GM18508 (cell line): ENCODE results near the gene CMTR1.
A peak's percentile ranks its signal among the peaks of the same experiment; 100 is the strongest.
"Not testable (repeated sequence)": the region's sequence is repeated elsewhere in the genome, so short reads cannot be mapped to it uniquely, and the experiment has no call there.

Source experiments
- ATAC-seq: cut with Tn5 transposase; IDR thresholded peaks from one replicate; pipeline ENCODE4 v1.9.1; 2021; ENCODE audit warnings: moderate number of reproducible peaks; ENCODE audit not compliant: insufficient read depth, unreplicated experiment

Gene CMTR1

GRCh38 chr6:37490536-37491170, 57.6 kb downstream of the CMTR1 start:
- ATAC-seq, result no peak

- no peak for ATAC-seq
Observed at GRCh38 chr6:37491171-37491829, 58.3 kb downstream of the CMTR1 start.

GRCh38 chr6:37491830-37492208, 58.8 kb downstream of the CMTR1 start:
- no peak for ATAC-seq

GRCh38 chr6:37492236-37492972, 59.4 kb downstream of the CMTR1 start:
- ATAC-seq, result no peak

- ATAC-seq, result no peak
Observed at GRCh38 chr6:37492991-37493660, 60.1 kb downstream of the CMTR1 start.

GRCh38 chr6:37493661-37493995, 60.6 kb downstream of the CMTR1 start:
- ATAC-seq, result no peak

- ATAC-seq, result no peak
Observed at GRCh38 chr6:37495244-37495934, 62.4 kb downstream of the CMTR1 start.

GRCh38 chr6:37496951-37497885, 64.2 kb downstream of the CMTR1 start:
- ATAC-seq, result no peak

- peak; percentile 57 for ATAC-seq
Observed at GRCh38 chr6:37499433-37500293, 66.6 kb downstream of the CMTR1 start, which contains the start of gene CCDC167. Gene CCDC167, minus strand, starts transcription at chr6:37499893. Its CDS starts 30 bp downstream, at chr6:37499863.

- ATAC-seq, result no peak
Observed at GRCh38 chr6:37500294-37500608, 67.2 kb downstream of the CMTR1 start.

- ATAC-seq, result not testable (repeated sequence)
Observed at GRCh38 chr6:37500904-37501303, 67.9 kb downstream of the CMTR1 start.

- ATAC-seq, result no peak
Observed at GRCh38 chr6:37501632-37502491, 68.8 kb downstream of the CMTR1 start.

- no peak for ATAC-seq
Observed at GRCh38 chr6:37502703-37503291, 69.8 kb downstream of the CMTR1 start.

- no peak for ATAC-seq
Observed at GRCh38 chr6:37503309-37503965, 70.4 kb downstream of the CMTR1 start.

- ATAC-seq, result no peak
Observed at GRCh38 chr6:37504024-37504423, 71.0 kb downstream of the CMTR1 start.

GRCh38 chr6:37506479-37506878, 73.5 kb downstream of the CMTR1 start:
- no peak for ATAC-seq

GRCh38 chr6:37507077-37507476, 74.1 kb downstream of the CMTR1 start:
- no peak for ATAC-seq
